GM18507 (cell line): ENCODE data around the gene ISCU.
"Not testable (repeated sequence)": the region's sequence is repeated elsewhere in the genome, so short reads cannot be mapped to it uniquely, and the experiment has no call there.

Experiments
- DNase-seq: peaks from one replicate; pipeline ENCODE4 v3.0.0; 2011; ENCODE audit warnings: low read depth; ENCODE audit not compliant: insufficient read length; ENCODE audit errors: extremely low spot score
- FAIRE-seq: peaks from 2 replicates; lab custom pipeline; 2011; peaks lifted over from hg19 to GRCh38; lab: Jason Lieb, UNC

ISCU gene

GRCh38 chr12:108612788-108613282 is 50.4 kb downstream of the ISCU start:
- DNase-seq (no peak), FAIRE-seq (no peak)

DNA sequence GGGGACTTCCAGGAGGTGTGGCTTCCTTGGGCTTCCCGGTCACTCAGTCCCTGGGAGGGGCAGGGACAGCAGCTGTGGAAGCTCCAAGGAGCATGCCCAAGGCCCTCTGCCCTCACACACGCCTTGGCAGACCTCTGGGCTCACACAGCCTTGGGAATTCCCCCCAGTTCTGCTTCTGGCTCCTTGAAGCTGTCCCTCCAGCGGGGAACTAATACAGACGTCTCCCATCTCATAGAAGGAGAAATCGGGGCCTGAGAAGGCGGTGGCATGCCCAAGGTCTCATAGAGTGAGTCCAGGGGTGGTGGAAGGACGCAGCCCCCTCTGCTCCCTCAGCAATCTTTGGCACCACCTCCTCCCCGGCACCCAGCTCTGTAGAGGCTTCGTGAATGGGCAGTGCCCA is 51.2 kb downstream of the ISCU start:
- FAIRE-seq (peak; percentile 33), DNase-seq (no peak)

DNA sequence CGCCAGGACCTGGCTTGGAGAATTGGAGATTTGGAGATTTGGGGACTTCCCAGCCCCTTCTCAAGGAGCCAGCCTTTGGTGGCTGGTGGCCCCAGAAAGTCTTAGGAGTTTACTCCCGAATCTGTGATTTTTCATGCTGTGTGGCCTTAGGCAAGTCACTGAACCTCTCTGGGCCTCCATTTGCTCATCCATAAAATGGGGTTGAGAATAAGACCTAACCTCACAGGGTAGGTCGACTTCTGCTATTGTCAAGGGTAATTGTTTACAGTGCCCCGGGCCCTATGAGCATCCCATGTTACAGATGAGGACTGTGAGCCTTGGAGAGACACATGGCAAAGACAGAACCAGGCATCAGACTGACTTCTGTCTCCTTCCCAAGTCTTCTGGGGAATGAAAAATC is 51.6 kb downstream of the ISCU start:
- no peak for FAIRE-seq
- no peak for DNase-seq

DNA sequence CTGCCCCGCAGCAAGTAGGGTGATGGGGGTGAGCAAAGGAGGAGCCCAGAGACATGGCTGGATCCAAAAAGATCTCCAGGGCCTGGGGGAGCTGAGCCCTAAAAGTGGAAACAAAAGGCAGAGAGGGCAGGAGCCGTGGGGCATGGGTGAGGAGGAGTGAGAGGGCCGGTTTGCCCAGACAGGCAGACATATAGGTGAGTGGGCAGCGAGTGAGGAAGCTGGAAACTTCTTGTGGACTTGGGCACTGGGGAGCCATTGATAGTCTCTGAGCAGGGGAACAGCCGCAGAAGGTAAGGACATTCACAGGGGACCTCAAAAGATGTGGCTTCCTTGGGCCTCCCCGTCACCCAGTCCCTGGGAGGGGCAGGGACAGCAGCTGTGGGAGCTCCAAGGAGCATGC is 52.2 kb downstream of the ISCU start:
- FAIRE-seq, result no peak
- DNase-seq, result no peak

DNA sequence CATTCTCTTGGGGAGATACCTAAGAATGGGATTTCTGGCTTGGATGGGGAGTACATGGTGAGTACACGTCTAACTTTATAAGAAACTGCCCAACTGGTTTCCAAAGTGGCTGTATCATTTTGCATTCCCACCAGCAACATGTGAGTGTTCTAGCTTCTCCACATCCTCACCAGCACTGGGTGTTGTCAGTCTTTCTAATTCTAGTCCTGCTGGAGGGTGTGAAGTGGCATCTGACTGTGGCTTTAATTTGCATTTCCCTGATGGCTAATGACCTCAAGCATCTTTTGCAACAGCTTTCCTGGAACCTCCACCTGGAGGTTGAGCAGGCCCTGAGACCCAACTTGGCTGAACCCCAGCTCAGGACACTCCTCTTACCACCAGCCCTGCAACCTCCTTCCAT is 53.5 kb downstream of the ISCU start:
- no peak for DNase-seq
- no peak for FAIRE-seq

GRCh38 chr12:108616359-108616758 is 54.0 kb downstream of the ISCU start:
- no peak for FAIRE-seq
- DNase-seq, result no peak

DNA sequence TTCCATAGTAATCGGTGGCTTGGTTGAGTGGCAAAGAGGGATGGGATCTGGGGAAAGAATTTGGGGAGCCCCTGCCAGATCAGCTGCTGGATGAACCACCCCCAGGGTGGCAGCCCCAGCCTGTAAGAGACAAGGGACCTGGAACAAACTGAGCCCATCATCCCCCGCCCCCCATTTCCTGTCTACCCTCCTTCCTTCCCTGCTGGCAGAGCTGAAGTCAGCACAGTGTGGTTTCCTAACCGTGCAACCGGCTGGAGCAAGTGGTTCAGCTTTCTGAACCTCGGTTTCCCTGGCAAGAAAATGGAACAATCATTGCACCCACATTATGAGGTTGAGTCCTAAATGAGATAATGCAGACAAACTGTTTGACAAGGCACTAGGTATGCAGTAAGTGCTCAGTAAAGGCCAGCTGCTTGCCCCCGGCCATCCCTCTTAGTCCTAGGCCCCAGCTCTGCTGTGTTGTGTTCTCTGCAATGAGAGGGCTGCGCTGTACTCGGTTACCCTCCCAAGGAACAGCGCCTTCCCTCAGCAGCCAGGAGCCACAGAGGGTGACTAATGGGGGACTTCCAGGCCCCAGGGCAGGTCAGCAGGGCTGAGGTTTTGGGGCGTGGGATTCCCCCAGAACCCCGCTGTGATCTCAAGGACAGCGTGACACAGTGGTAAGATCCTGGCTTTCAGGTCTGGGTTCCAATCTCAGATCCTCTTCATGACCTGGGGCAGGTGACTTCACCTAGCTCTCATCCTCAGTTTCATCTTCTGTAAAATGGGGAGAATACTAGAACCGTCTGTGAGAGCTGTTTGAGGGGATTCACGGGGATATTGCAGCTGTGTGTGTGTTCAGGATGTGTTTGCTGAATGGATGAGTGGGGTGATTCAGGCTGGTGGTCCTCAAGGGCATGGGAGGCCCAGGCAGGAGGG is 54.8 kb downstream of the ISCU start:
- DNase-seq, result peak; percentile 74
- peak; percentile 94 for FAIRE-seq

- peak; percentile 73 for FAIRE-seq
These were observed 55.9 kb downstream of the ISCU start for GRCh38 chr12:108618079-108618952.

GRCh38 chr12:108618953-108619274 is 56.5 kb downstream of the ISCU start:
- not testable (repeated sequence) for FAIRE-seq, DNase-seq

More at GRCh38 chr12:108618079-108618952, 55.9 kb downstream of the ISCU start:
- DNase-seq, result peak; percentile 58
